Esophagus squamous epithelium (tissue), 5 donors: ENCODE data around the gene PYGB. TPM values are rescaled to one million over a fixed set of nuclear protein-coding genes. Genes with fewer than 3 reads are reported as not detected.

Experiments used
- DNase-seq: peaks from one replicate; lab custom pipeline; 2025; lab: John Stamatoyannopoulos, UW
- H3K27ac ChIP-seq, 4 donors: fragments of 200-600 bp; sonication (generic); one replicate each; pipeline ENCODE4 v1.5.1; 2016 to 2019; ENCODE audit warnings: mild to moderate bottlenecking in 1 of 4
- H3K27me3 ChIP-seq, 4 donors: fragments of 200-600 bp; sonication (generic); 1 replicate in 3 of 4; 2 replicates in 1 of 4; pipeline versions ENCODE4 v1.5.1 to v1.6.0; 2017 to 2021; ENCODE audit warnings: antibody characterized with exemption in 1 of 4
- H3K36me3 ChIP-seq, 3 donors: fragments of 200-600 bp; sonication (generic); one replicate each; pipeline ENCODE4 v1.5.1; 2016 to 2019
- H3K4me1 ChIP-seq, 3 donors: fragments of 200-600 bp; sonication (generic); one replicate each; pipeline ENCODE4 v1.5.1; 2017 to 2019
- H3K4me3 ChIP-seq, 4 donors: fragments of 200-600 bp; sonication (generic); 1 replicate in 3 of 4; 2 replicates in 1 of 4; pipeline ENCODE4 v1.5.1; 2016 to 2019; ENCODE audit warnings: mild to moderate bottlenecking in 2 of 4, moderate library complexity in 1 of 4
- H3K9me3 ChIP-seq, 3 donors: fragments of 200-600 bp; sonication (generic); one replicate each; pipeline ENCODE4 v1.5.1; 2016 to 2019
- CTCF ChIP-seq, 6 experiments: fragments of 450-650 bp in 4 of 6; fragments of 200-600 bp in 2 of 6; sonication (generic) in 2 of 6; IDR thresholded peaks; one replicate each; pipeline ENCODE4 v1.5.1; 2016 to 2019; ENCODE audit warnings: antibody characterized with exemption in 6 of 6, mild to moderate bottlenecking in 4 of 6, moderate library complexity in 4 of 6
- POLR2A ChIP-seq, 4 donors: fragments of 450-650 bp; IDR thresholded peaks; one replicate each; pipeline ENCODE4 v1.6.1; 2017; ENCODE audit warnings: antibody characterized with exemption in 4 of 4, mild to moderate bottlenecking in 4 of 4, moderate library complexity in 3 of 4
- WGBS, 2 donors: methylation state at CpG; one replicate each; pipeline ENCODE4 v1.1.5; 2018; 5-methylcytosine and 5-hydroxymethylcytosine counted together
- intact Hi-C: fragments of 100-400 bp; cut with DNase I; formaldehyde crosslinking; loops from one replicate; pipeline ENCODE4 v1.15.0; 2022
- total RNA-seq, 4 donors: library from RNA; depleted of rRNA; stranded (reverse); fragments of >200 nt; gene quantifications; one replicate each; pipeline ENCODE4 v1.1.0, GENCODE V29; 2016
- donor health status: DM: yes; HTN: yes; CAD: no.

PYGB gene
- total RNA-seq, 4 donors from 2014 or later = 70.8 to 127 (median 95.6) TPM

GRCh38 chr20:25222461-25223178 is 25.3 kb upstream of the PYGB start:
- no peaks in the 10 kb centered on the region for H3K9me3 ChIP-seq
- WGBS, 2 donors = 38 to 70% methylated on average over 5 to 6 of the region's 21 CpGs
- TF ChIP-seq CTCF (IDR thresholded peaks at IDR 0.05) (no peak), POLR2A (IDR thresholded peaks at IDR 0.05) (no peak)
- DNase-seq = no peak
- H3K4me1 ChIP-seq = peaks cover 5 to 50% (median 25%) of the 10 kb centered on the region in 3 donors
- intact Hi-C loops = no loop called here
- no peaks in the 10 kb centered on the region for H3K27me3 ChIP-seq
- no peak overlapping the region for H3K4me3 ChIP-seq
- peak overlapping the region; percentile 47 to 64 (median 62) for H3K27ac ChIP-seq
- peaks cover 0 to 70% (median 5%) of the 10 kb centered on the region in 3 donors for H3K36me3 ChIP-seq

GRCh38 chr20:25223179-25223661 is 24.7 kb upstream of the PYGB start:
- H3K27me3 ChIP-seq = no peaks in the 10 kb centered on the region
- no peak for TF ChIP-seq POLR2A (IDR thresholded peaks at IDR 0.05)
- peak in 4 of 6 experiments; percentile 12 to 49 (median 30) for TF ChIP-seq CTCF (IDR thresholded peaks at IDR 0.05)
- intact Hi-C loops = no loop called here
- no peak for DNase-seq
- peaks cover 0 to 64% (median 4%) of the 10 kb centered on the region in 3 donors for H3K36me3 ChIP-seq
- H3K27ac ChIP-seq = peak overlapping the region; percentile 47 to 64 (median 62)
- 43 to 57% methylated on average over 6 to 7 of the region's 8 CpGs for WGBS, 2 donors
- no peak overlapping the region for H3K4me3 ChIP-seq
- H3K4me1 ChIP-seq = peaks cover 5 to 54% (median 31%) of the 10 kb centered on the region in 3 donors
- no peaks in the 10 kb centered on the region for H3K9me3 ChIP-seq

- intact Hi-C loops = no loop called here
- DNase-seq = no peak
- H3K27me3 ChIP-seq = no peaks in the 10 kb centered on the region
- peak overlapping the region in 3 of 4 donors; percentile 61 to 64 (median 62) for H3K27ac ChIP-seq
- no peak for TF ChIP-seq CTCF (IDR thresholded peaks at IDR 0.05)
- no peak for TF ChIP-seq POLR2A (IDR thresholded peaks at IDR 0.05)
- peaks cover 0 to 56% (median 4%) of the 10 kb centered on the region in 3 donors for H3K36me3 ChIP-seq
- 90 to 91% methylated on average over 10 to 18 of the region's 24 CpGs for WGBS, 2 donors
- H3K4me3 ChIP-seq = no peak overlapping the region
- H3K9me3 ChIP-seq = no peaks in the 10 kb centered on the region
- peaks cover 5 to 54% (median 31%) of the 10 kb centered on the region in 3 donors for H3K4me1 ChIP-seq
These were observed 23.8 kb upstream of the PYGB start for GRCh38 chr20:25223765-25224720.

GRCh38 chr20:25224941-25225340 is 22.9 kb upstream of the PYGB start:
- WGBS, 2 donors = 95 to 98% methylated on average over 4 to 7 of the region's 16 CpGs
- Histone ChIP-seq H3K36me3 (peaks cover 0 to 47% (median 4%) of the 10 kb centered on the region in 3 donors), H3K9me3 (no peaks in the 10 kb centered on the region), H3K4me1 (peaks cover 5 to 58% (median 31%) of the 10 kb centered on the region in 3 donors), H3K27me3 (no peaks in the 10 kb centered on the region), H3K4me3 (no peak overlapping the region), H3K27ac (no peak overlapping the region)
- no peak for DNase-seq
- TF ChIP-seq POLR2A (IDR thresholded peaks at IDR 0.05) (no peak), CTCF (IDR thresholded peaks at IDR 0.05) (no peak)
- intact Hi-C loops = no loop called here
